C4-2B (cell line): Measurements from ENCODE around the gene STAG1.
"Not testable (repeated sequence)": the region's sequence is repeated elsewhere in the genome, so short reads cannot be mapped to it uniquely, and the experiment has no call there.

ENCODE experiments used
- ZFX ChIP-seq: fragments of 450-650 bp; IDR thresholded peaks from 2 replicates; pipeline ENCODE4 v1.6.1; 2017
- TF ChIP-seq, protein P1 (sequence below): fragments of 450-650 bp; conservative IDR thresholded peaks from 2 replicates; pipeline ENCODE4 v1.5.1; 2017; ENCODE audit warnings: mild to moderate bottlenecking

- TF ChIP-seq, protein P1, sequence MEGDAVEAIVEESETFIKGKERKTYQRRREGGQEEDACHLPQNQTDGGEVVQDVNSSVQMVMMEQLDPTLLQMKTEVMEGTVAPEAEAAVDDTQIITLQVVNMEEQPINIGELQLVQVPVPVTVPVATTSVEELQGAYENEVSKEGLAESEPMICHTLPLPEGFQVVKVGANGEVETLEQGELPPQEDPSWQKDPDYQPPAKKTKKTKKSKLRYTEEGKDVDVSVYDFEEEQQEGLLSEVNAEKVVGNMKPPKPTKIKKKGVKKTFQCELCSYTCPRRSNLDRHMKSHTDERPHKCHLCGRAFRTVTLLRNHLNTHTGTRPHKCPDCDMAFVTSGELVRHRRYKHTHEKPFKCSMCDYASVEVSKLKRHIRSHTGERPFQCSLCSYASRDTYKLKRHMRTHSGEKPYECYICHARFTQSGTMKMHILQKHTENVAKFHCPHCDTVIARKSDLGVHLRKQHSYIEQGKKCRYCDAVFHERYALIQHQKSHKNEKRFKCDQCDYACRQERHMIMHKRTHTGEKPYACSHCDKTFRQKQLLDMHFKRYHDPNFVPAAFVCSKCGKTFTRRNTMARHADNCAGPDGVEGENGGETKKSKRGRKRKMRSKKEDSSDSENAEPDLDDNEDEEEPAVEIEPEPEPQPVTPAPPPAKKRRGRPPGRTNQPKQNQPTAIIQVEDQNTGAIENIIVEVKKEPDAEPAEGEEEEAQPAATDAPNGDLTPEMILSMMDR, result not testable (repeated sequence)
- TF ChIP-seq ZFX, result not testable (repeated sequence)
Observed at GRCh38 chr3:136606216-136606615, 146.0 kb downstream of the STAG1 start.
